ENCODE results near the gene NHSL1.

NHSL1 gene

DNA sequence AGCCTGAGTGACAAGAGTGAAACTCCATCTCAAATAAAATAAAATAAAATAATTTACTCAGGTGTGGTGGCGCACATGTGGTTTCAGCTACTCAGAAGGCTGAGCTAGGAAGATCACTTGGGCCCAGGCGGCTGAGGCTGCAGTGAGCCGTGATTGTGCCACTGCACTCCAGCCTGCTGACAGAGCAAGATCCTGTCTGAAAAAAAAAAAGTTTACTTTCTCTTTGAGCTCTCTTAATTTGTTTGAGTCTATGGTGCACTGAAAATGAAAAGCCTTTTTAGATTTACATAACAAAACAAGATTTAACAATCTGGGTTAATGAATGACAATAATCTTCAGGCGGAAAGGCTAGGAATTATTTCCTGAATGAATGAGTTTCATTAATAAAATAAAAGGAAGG is 23.3 kb upstream of the NHSL1 start:
- DNase-seq (ENCODE audit: low spot score) = no peak

DNA sequence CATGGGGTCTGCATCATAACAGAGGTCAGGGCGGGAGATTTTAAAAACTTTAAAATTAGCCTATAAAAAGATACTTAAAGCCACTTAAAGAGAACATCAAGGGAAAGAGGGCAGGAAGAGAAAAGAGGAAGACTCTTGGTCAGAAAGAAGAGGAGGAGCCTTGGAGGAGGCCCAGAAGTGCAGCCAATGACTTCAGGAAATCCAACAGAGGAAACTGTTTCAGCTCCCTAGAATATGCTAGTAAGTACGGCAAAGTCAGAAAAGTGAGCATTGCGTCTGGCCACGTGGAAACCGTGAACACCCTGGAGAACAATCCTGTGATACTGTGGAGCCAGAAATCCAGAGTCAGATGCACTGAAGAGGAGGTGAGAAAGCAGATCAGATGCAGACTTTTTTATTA is 22.5 kb upstream of the NHSL1 start:
- no peak for DNase-seq (ENCODE audit: low spot score)

DNA sequence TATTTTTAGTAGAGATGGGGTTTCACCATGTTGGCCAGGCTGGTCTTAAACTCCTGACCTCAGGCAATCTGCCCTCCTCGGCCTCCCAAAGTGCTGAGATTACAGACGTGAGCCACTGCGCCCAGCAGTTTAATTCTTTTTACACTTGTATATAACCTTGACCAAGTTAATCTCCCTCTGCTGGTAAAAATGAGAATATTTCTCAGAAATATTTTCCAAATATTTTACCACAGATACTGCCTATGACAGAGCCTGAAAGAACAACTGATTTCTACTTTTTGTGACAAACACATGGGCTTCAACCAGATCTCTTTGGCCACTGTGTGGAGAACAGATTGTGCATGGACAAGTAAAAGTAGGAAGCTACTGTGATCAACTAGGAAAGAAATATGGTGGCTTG is 21.2 kb upstream of the NHSL1 start:
- peak; percentile 56 for DNase-seq (ENCODE audit: low spot score)

DNA sequence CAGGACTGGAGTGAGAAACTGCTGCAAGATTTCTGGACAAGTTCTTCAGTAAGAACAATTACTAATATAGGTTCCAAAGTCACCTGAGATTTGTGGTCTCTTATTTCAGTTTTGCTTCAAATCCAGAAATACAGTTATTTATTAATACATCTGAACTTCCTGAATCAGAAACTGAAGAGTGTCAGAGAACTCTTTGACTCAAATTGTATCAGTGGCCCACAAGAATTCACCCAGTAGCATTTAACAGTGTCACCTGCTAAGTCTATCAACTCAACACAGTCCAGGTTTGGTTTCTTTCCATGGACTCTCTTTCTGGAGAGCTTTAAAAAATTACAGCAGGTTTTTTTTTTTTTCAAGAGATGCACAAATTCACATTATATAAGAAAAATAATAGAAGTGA is 18.8 kb upstream of the NHSL1 start:
- no peak for DNase-seq (ENCODE audit: low spot score)

DNA sequence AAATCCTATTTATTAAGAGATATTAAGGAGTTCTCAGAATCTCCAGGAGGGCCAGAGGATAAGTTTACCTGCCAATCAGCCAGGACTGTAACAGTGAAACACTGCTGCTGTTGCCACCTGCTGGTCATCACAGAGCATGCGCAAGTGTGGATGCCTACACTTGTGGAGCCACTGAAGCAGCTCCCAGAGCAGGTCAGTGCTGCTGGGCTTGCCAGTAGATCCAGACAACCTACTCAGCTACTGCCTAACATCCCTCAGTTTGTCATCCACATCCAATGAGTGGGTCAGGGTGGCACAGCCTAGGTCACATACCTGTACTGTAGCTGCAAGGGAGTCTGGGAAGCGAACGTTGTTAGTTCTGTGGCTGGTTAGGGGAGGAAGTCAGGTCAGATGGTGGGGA is 18.3 kb upstream of the NHSL1 start:
- peak; percentile 68 for DNase-seq (ENCODE audit: low spot score)

DNA sequence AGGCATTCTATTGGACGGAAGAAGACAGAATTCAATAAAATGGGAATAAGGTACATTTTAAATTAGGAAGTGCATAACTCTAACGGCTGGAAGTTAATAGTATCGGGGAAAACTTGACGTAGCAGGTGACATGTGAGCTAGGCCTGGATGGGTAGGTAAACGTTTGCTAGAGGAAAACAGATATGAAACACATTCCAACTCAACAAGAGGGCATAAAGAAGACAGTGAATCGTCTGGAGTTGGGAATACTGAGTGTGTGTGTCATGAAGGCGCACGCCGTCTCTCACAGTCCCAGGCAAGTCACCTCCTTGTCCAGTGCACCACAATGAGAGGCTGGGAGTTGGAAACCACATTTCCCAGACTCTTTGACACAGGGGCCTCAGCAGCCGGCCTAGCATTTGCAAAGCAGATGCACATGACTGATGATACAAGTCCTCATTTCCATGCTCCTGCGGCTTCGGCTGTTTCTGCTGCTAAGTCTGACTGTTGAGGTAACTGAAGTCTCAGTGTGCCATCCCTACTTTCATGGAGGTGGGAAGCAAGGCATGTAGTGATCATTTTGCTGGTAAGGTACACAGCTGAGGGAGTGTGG is 16.5 kb upstream of the NHSL1 start:
- no peak for DNase-seq (ENCODE audit: low spot score)

DNA sequence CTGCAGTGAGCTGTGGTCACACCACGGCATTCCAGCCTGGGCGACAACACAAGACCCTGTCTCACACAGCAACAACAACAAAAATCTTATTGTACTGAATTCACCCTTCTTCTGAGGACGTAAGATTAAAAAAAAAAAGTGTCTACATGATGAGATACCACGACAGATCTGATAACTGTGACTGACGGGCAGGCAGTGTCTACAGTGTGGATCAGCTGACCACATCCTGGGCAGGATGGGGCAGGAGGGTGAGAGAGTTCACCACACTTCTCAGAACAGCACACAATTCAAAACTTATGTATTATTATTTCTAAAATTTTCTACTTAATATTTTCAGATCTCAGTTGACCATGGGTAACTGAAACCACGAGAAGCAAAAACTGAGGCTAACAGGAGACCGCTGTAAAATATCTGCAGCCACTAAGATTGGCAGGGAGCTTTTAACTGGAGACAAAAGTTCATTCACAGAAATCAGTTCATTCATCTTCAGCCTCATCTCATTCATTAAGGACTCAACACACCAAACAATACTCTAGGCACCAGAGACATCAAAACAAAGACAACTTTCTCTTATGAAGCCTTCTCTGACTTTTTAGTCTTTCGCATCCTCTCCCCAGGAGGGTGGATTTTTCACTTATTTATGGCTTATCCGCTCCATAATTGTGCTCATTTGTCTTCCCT is 15.7 kb upstream of the NHSL1 start:
- no peak for DNase-seq (ENCODE audit: low spot score)

DNA sequence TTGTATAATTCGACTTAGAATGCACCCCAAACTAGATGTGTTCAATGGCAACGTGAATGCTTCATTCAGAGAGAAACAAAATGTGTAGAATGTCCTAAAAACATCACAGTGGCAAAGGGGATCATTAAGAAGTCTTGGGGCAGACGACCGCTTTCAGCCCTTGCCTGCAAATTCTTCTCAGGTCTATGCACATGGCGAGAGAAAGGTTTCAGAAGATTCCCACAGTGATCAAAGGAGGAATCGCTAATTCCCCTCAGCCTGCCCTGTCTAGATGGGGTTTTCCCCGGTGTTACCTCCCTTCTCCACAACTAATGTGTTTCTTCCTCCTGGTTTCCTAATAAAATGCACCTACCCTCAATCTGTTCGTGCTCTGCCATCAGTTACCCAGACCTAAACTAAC is 13.3 kb upstream of the NHSL1 start:
- no peak for DNase-seq (ENCODE audit: low spot score)

DNA sequence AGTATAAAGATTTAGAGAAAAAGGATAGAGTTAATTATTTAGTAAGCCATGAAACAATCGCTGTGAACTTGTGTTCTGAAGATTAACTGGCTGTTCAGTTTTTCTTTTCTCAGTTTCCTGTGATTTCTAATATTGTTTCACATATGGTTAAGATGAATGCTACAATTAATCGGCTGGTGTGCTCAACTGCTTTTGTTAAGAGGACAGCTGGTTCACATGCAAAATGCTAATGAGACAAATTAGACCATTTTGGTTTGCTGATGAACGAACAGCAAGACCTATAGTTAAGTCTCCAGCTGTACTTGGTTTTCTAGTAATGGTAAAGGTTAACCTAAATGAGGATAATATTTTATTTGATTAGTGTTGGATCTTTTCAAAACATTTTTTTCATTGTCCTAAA is 10.8 kb upstream of the NHSL1 start:
- no peak for DNase-seq (ENCODE audit: low spot score)

DNA sequence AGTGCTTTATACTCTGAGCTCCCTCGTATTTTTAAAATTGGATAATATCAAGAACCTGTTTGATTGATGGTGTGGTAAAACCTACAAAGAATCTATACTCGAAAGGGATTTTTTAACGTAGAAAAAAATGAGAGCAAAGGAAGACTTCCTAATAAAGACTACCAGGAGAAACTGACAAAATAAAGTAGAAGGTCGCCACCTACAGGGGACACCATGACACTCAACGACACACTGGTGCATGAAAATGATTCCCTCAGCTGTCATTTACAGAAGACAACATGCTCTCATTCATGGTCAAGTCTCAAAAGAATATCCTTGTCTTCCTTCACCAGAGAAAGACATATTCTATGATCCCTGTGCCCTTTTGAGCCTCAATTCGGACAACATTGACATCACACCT is 10.1 kb upstream of the NHSL1 start:
- DNase-seq (ENCODE audit: low spot score) = peak; percentile 58

DNA sequence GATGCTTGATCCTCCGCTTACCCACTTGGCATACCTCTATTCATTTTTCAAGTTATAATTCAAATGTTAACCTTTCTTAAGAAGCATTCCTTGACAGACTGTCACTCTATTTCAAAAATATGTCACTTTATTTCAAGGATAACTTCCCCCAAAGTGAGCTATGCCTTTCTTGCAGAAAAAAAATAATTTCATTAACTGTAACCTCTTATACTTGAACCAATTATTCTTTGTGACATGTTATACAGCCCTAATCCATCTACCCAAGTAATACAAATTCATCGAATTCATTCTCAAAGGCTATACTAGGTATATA is 9.3 kb upstream of the NHSL1 start:
- DNase-seq (ENCODE audit: low spot score) = no peak

DNA sequence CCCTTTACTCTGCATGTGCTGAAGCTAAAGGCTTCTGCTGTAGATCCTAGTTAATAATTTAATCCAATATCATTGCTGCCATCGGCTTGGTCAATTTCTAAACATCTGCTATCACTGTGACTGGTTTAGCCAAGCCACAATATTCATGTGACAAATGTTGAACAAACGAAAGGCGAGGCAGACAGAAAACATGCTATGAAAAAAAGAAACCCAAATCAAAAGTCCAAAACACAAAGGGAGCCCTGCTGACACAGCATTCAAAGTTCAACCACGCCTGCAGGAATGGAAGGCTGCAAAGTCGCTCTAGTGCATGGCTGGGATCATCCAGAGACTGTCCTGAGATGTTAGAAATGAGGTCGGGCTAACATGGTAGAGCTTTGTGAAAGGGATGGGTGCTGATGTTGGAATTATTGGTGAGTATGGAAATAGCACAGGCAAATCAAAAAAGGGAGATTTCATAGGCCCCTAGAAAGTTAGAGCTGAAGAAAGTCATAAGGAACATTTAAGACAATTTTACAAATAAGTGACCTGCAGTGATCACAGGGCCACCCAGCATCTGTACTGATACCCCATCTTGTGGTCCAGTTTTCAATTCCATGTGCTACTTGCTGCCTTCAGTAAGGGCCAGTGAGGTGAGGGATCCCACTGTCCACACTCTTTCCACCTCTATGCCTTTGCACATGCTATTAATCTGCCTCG is 8.8 kb upstream of the NHSL1 start:
- DNase-seq (ENCODE audit: low spot score) = no peak

DNA sequence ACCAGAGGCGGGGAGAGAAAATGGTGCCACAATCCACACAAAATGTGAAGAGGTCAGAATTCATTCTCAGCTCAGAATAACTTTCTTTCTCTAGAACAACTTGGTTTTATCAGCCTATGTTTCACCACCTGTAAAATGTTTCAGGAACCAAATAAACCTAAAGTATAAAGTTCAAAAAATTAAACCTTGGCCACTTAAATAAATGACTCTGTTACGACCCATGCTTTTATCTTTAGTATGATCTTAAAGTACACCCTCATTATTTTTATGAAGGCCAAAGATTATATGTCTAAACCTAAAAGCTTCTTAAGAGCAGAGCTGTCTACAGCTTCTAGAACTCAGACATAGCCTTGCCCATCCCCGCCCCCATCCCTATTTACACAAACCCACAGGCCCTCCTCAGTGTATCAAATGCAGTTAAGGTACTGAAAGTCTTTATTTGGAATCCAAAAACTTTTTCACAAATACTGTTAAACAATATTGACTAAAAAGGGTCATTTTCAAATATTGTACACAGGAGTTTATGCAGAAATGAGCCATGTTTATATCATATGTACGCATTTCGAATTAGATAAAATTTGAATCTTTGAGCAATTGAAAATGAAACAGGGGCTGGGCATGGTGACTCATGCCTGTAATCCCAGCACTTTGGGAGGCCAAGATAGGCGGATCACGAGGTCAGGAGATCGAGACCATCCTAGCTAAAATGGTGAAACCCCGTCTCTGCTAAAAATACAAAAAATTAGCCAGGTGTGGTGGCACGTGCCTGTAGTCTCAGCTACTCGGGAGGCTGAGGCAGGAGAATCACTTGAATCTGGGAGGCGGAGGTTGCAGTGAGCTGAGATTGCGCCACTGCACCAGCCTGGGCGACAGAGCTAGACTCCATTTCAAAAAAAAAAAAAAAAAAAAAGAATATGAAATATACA is 5.7 kb upstream of the NHSL1 start:
- DNase-seq (ENCODE audit: low spot score) = no peak

DNA sequence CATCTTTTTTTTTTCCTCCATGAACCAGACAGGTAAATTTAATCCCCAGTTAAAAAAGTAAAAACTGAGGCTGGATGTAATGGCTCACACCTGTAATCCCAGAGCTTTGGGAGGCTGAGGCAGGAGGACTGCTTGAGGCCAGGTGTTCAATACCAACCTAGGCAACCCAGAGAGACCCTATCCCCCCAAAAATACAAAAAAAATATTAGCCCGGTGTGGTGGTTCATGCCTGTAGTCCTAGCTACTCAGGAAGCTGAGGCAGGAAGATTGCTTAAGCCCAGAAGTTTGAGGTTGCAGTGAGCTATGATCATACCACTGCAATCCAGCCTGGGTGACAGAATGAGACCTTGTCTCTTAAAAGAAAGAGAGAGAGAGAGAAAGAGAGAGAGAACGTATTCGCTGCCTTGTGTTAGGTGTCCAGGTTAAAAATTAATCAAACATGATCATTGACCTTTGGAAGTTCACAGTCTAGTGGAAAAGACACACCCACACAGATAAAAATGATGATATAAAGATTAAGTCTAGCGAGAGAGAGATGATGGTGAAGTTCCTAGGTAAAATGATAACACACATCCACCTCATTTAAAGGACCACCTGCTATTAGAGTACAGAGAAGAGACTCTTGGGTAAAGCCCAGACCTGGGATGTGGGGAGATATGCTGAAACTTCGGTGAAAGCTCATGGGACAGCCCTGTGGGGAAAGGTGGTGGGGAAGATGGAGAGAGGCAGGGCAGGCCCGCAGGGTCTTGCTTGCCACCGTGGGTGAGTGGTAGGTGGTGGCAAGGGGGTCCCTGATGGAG is 4.8 kb upstream of the NHSL1 start:
- no peak for DNase-seq (ENCODE audit: low spot score)

DNA sequence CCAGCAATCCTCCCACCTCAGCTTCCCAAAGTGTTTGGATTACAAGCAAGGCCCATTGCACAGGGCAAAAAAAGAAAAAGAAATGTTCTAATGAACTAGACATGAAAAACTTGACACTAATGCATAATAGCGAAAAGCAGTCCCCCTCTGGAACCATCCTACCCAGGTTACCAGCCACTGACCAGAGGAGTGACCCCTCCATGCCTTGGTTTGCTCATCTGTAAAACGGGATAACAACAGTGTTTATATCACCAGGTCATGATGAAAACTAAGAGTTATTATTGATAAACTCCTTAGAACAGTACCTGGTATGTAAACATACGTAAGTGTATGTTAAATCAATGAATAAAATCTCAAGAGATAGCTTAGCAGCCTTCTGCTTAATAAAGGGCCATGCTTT is 3.3 kb upstream of the NHSL1 start:
- DNase-seq (ENCODE audit: low spot score) = no peak

DNA sequence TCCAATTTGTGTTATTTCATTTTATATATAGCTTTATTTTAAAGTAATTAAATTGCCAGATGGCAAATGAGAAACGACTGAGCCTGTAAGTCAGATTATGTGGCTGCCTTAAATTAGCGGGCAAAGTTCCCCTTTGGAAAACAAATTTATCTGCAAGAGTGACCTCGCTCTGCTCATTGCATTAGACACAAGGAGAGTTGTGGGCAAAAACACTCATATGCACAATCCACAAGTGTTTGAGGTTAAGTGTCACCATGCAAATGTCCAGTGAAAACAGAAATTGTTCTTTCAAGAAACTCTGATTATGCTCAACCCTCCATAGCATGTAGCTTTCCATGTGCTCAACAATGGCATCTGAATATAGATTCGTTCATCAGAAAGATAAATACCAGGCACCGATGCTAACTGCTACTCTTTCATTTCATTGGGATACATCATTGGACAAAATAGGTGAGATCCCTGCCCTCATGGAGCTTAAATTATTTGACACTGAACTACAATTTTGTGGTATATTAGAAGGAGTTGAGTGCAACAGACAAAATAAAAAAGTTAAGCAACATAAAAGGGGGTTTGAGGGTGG is 1.7 kb upstream of the NHSL1 start:
- DNase-seq (ENCODE audit: low spot score) = no peak

DNA sequence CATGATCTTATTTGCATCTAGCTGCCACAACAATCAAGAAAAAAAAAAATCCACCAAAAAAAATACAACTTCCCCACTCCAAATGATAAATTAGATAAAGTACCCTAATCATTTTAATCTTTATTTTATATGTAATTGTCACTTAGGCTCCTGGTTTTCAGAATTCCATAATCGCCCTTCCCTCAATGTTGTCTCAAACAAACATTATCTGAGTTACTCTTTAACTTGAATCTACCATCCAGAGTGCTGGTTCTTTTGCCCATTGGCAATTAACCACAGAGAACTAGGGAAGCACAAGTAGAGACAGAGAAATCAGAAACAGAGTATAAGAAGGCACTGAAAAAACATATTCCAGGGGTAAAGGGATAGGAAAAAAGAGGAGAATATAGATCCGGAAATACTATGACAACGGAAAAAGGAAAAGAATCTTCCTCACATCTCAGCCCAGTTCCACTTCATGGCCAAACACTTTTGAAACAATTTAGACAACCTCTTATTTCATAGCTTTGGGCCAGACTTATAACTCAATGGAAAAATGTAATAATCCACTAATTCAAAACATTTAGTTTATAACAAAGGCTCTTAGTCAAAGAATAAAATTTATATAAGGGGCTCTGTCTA is 861 bp upstream of the NHSL1 start:
- no peak for DNase-seq (ENCODE audit: low spot score)

DNA sequence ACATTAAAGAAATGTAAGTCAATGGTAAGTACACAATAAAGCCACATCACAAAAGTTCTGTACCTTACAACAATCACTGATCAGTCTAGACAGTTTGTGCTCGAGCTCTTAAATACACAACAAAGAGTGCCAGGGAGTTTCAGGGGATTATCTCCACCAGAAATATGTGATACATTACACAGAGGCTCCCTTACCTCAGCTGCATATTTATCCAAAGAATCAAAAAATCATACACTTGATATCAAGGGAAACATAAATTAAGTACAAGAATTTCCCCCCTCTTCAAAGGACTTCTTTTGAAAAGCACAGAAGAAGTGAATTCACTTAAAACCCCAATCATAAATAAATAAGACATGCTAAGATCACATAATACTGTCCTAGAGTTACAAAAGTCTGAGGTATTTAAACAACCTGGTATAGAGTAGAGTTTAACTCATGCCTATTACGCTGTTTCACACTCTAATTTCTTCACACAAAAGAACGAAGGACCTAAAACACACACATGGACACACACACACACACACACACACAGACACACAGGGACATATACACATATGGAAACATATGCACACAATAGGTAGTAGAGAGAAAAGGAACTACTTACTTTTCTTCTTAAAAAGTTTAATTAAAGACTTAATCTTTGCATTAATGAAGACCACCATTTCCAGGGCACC is 528 bp downstream of the NHSL1 start:
- DNase-seq (ENCODE audit: low spot score) = peak; percentile 6

DNA sequence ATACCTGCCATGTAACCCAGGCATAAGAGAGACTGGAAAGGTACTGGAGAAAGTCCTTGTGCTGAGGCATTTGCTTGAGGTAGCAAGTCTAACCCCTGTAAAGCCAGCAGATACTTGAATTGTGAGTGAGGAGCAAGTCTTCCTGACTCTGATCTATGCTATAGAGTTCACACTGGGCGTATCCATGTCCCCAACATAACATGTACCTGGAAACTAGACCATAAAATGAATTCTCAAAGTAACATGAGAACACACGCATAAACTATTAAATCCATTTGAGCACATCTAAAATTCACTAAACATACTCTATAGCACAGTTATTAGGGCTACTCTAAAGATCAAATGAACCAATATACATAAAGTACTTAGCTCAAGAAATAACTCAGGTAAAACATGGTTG is 2.0 kb downstream of the NHSL1 start:
- no peak for DNase-seq (ENCODE audit: low spot score)

DNA sequence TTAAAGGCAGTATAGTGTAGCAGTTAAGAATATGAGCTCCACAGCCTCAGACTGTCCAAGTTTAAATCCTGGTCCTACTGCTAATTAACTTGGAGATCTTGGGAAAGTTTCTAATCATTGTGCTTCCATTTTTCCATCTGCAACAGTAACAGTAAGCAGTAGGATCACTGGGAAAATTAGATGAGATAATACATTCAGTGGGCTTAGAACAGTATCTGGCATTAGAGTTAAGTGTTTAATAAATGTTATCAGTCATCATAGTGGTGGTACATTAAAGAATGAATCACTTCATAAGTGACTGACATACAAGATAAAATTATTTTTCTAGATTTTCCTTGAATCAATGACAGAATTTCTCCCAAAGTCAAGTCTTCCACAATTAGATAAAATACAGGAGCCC is 5.0 kb downstream of the NHSL1 start:
- DNase-seq (ENCODE audit: low spot score) = no peak

DNA sequence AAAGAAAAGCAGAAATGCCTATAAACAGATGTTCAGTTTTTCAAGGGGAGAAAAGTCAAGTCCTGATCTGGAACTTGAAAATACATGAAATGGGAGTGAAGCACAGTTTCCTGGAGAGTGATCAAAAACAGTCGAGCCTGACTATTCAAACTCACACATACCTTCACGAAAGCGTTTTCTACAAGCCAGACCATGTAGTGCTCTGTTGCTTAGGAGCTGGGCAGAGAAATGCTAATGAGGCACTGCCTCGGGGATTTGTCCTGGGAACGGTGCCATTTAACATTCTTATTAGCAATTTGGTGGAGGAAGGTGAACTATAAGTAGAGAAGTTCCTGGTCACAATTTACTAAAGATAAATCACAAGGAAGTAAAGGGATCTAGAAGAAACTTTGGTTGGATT is 5.9 kb downstream of the NHSL1 start:
- no peak for DNase-seq (ENCODE audit: low spot score)
